Measurements from ENCODE around the gene DNAH1. TPM values are rescaled to one million over a fixed set of nuclear protein-coding genes. Genes with fewer than 3 reads are reported as not detected.

Gene DNAH1
- total and polyA plus RNA-seq, 2 of the 4 experiments (the other 2 are of a cell fraction), result 2.0 to 4.0 TPM

GRCh38 chr3:52367891-52368880 lies 52.1 kb downstream of the DNAH1 start:
- Histone ChIP-seq H3K4me3 (ENCODE audit: insufficient read depth, low read depth, low read length) (no peak overlapping the region), H2BK120ac (ENCODE audit: low read depth, low read length) (no peak overlapping the region), H3K36me3 (ENCODE audit: control insufficient read depth, insufficient read depth, low read length) (peaks cover 7% of the 10 kb centered on the region; the same call in 1 of the 2 replicates), H3K27me3 (ENCODE audit: control insufficient read depth, insufficient read depth, low read length) (no peaks in the 10 kb centered on the region), H3K23ac (ENCODE audit: low read depth, low read length) (no peak overlapping the region), H2BK20ac (ENCODE audit: low read depth, low read length) (no peak overlapping the region), H4K91ac (ENCODE audit: insufficient read depth, low read depth, low read length) (no peak overlapping the region), H3K4me1 (ENCODE audit: control insufficient read depth, insufficient read depth, low read length) (no peaks in the 10 kb centered on the region), H3K4me2 (ENCODE audit: low read depth, low read length) (no peak overlapping the region), H3K18ac (ENCODE audit: low read depth, low read length) (no peak overlapping the region), H4K20me1 (ENCODE audit: insufficient read depth, low read length) (no peaks in the 10 kb centered on the region), H3K14ac (replicated peaks; ENCODE audit: low read depth, low read length) (no peak overlapping the region), H2BK5ac (ENCODE audit: low read depth, low read length, poor library complexity, severe bottlenecking) (no peak overlapping the region), H3K79me1 (ENCODE audit: low read depth in 1 of 2, low read length in 2 of 2) (no peaks in the 10 kb centered on the region), H2AFZ (replicated peaks; ENCODE audit: low read length, poor library complexity) (peak overlapping the region; percentile 39), H2AK5ac (ENCODE audit: low read depth, low read length) (no peak overlapping the region), H3K4ac (ENCODE audit: low read depth, low read length) (no peak overlapping the region), H3K9me1 (ENCODE audit: insufficient read depth, low read length) (no peaks in the 10 kb centered on the region; the same call in 1 of the 2 replicates), H2AK9ac (replicated peaks; ENCODE audit: low read depth, low read length, poor library complexity) (no peak overlapping the region), H4K5ac (ENCODE audit: low read depth, low read length) (no peak overlapping the region), H2BK15ac (ENCODE audit: low read depth, low read length) (no peak overlapping the region), H3K56ac (ENCODE audit: extremely low read depth, insufficient read depth, low read length) (no peak overlapping the region), H4K8ac (ENCODE audit: low read depth in 2 of 2, low read length in 2 of 2) (no peak overlapping the region), H3K27ac (ENCODE audit: insufficient read depth, low read length) (no peak overlapping the region), H3K9ac (ENCODE audit: low read depth, low read length) (no peak overlapping the region), H3K9me3 (ENCODE audit: control insufficient read depth, insufficient read depth, low read length) (no peaks in the 10 kb centered on the region)
- dilution Hi-C loops (cut with HindIII; ENCODE audit: low sequenced_read_pairs, unreplicated experiment) (no loop called here), intact Hi-C loops (cut with micrococcal nuclease) (no loop called here), in situ Hi-C loops (cut with MboI; ENCODE audit: low sequenced_read_pairs) (no loop called here)
- 74% methylated on average over 5 of the region's 19 CpGs; no CpG with 5 or more reads in 1 of the 2 experiments for WGBS, 2 experiments (ENCODE audit: extremely low coverage in 2 of 2, insufficient read length in 1 of 2)
- no peak for ATAC-seq (ENCODE audit: low read depth)
- ChIA-PET CTCF (no interaction called here), POLR2A (ENCODE audit: unreplicated experiment) (no interaction called here)
- DNase-seq, result no peak
- BruUV-seq (replicated peaks), result no TSS peak
- TF ChIP-seq ELK1 (IDR thresholded peaks at IDR 0.05; ENCODE audit: borderline replicate concordance, low read depth, low read length) (no peak), CEBPB (IDR thresholded peaks at IDR 0.05; ENCODE audit: low read depth, low read length) (no peak), RFX5 (IDR thresholded peaks at IDR 0.05; ENCODE audit: low read depth, low read length) (no peak), RCOR1 (IDR thresholded peaks at IDR 0.05; ENCODE audit: insufficient replicate concordance, low read length) (no peak), RAD21 (IDR thresholded peaks at IDR 0.05; ENCODE audit: low read length) (no peak), CHD1 (IDR thresholded peaks at IDR 0.05; ENCODE audit: low read depth, low read length) (no peak), POLR2A (IDR thresholded peaks at IDR 0.05; ENCODE audit: low read depth, low read length) (no peak), USF2 (IDR thresholded peaks at IDR 0.05; ENCODE audit: low read depth, low read length) (no peak), MAZ (IDR thresholded peaks at IDR 0.05; ENCODE audit: borderline replicate concordance, low read depth, low read length) (no peak), CTCF (conservative IDR thresholded peaks at IDR 0.05; ENCODE audit: low read depth, low read length) (no peak), NFE2L2 (IDR thresholded peaks at IDR 0.05; ENCODE audit: low read depth, low read length) (no peak), FOS (IDR thresholded peaks at IDR 0.05; ENCODE audit: low read depth, low read length) (no peak), MAFK (IDR thresholded peaks at IDR 0.05; ENCODE audit: low read depth, low read length) (no peak), MXI1 (IDR thresholded peaks at IDR 0.05; ENCODE audit: borderline replicate concordance, low read depth, low read length) (no peak)
